ENCODE data around the gene RPL13A.
"Not testable (repeated sequence)": the region's sequence is repeated elsewhere in the genome, so short reads cannot be mapped to it uniquely, and the experiment has no call there.

Gene RPL13A

DNA sequence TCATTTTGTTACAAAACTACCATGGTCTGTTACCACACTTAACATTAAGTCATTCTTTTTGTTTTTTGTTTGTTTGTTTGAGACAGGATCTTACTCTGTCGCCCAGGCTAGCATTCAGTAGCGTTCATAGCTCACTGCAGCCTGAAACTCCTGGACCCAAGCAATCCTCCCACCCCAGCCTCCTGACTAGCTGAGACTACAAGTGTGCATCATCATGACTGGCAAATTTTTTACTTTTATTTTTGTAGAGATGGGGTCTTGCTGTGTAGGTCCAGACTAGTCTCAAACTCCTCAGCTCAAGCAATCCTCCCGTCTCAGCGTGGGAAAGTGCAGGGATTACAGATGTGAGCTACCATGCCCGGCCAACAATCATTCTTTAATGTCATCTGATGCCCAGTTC, 31.1 kb upstream of the RPL13A start:
- no peak for DNase-seq (ENCODE audit: low read depth in 2 of 2)

DNA sequence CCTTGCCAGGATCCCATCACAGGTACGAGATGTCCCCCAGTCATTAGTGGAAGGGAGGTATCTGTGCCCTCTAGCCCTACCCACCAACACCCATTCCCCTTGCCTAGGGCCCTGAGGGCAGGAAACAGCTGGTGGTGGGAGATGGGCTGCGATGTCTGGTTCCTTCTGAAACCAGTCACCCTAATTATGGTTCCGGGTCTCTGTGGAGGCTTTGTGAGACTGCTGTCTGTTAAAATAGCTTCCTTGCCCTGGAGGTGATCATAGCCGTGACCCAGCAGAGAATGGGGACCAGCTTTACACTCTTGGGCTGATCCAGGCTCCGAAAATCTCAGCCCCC, 28.9 kb upstream of the RPL13A start:
- DNase-seq (ENCODE audit: low read depth in 2 of 2): no peak

DNA sequence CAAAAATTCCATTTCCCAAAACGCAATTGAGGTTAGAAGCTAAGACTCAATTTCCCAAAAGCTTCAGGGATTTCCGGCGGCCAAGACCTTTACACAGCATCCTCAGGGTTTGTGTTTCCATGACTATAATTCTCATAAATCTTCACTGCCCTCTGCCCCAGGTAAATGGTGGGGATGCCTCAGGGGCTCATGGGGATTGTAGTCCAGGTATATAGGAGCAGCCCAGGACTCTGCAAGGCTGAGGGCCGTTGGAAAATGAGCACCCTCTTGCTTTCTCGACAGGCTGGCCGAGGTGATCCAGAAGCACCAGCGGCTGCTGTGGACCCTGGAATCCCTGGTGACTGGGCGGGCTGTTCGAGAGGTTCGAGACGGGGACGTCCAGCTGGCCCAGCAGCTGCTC, 28.0 kb upstream of the RPL13A start:
- DNase-seq (ENCODE audit: low read depth in 2 of 2): no peak

DNA sequence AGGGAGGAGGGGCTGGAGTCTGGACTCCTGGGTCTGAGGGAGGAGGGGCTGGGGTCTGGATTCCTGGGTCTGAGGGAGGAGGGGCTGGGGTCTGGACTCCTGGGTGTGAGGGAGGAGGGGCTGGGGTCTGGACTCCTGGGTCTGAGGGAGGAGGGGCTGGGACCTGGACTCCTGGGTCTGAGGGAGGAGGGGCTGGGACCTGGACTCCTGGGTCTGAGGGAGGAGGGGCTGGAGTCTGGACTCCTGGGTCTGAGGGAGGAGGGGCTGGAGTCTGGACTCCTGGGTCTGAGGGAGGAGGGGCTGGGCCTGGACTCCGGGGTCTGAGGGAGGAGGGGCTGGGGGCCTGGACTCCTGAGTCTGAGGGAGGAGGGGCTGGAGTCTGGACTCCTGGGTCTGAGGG, 26.3 kb upstream of the RPL13A start:
- DNase-seq (ENCODE audit: low read depth in 2 of 2): not testable (repeated sequence)

DNA sequence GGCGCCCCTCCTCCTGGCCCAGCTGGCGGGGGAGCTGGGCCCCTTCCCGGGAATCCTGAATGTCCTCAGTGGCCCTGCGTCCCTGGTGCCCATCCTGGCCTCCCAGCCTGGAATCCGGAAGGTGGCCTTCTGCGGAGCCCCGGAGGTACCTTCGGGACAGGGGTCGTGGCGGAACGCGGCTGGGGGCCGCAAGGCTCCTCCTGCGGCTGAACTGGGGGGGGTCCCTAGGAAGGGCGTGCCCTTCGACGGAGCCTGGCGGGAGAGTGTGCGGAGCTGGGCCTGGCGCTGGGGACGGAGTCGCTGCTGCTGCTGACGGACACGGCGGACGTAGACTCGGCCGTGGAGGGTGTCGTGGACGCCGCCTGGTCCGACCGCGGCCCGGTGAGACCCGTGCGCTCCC, 25.8 kb upstream of the RPL13A start:
- no peak for DNase-seq (ENCODE audit: low read depth in 2 of 2)

DNA sequence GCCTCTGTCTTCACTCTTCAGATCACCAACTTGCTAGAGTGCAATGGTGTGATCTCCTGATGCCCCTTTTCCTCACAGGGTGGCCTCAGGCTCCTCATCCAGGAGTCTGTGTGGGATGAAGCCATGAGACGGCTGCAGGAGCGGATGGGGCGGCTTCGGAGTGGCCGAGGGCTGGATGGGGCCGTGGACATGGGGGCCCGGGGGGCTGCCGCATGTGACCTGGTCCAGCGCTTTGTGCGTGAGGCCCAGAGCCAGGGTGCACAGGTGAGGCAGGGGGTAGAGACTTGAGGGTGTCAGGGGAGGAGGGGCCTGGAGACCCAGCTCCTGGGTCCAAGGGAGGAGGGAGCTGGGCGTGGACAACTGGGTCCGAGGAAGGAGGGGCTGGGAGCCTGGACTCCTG, 24.9 kb upstream of the RPL13A start:
- DNase-seq (ENCODE audit: low read depth in 2 of 2): no peak

DNA sequence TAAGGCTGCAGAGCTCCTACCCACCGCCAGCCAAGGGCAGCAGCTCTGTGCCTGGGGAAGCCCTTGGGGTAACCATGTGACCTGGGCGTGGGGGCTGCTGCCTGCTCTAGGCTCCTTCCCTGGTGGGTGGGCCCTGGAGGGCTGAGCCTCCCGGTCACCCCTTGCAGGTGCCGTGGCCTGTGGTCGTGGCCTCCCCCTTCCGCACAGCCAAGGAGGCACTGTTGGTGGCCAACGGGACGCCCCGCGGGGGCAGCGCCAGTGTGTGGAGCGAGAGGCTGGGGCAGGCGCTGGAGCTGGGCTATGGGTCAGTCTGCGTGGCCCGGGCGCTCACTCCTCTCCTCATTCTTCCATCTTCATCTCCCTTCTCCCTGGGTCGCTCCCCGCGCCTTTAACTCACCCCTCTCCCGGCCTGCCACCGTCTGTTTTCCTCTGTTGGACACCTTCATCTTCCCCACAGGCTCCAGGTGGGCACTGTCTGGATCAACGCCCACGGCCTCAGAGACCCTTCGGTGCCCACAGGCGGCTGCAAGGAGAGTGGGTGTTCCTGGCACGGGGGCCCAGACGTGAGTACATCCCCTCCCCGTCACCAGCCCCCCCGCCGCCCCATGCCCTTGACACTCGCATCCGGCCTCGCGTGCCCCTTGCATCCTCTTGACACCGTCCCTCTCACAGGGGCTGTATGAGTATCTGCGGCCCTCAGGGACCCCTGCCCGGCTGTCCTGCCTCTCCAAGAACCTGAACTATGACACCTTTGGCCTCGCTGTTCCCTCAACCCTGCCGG, 23.3 kb upstream of the RPL13A start:
- no peak for DNase-seq (ENCODE audit: low read depth in 2 of 2)

DNA sequence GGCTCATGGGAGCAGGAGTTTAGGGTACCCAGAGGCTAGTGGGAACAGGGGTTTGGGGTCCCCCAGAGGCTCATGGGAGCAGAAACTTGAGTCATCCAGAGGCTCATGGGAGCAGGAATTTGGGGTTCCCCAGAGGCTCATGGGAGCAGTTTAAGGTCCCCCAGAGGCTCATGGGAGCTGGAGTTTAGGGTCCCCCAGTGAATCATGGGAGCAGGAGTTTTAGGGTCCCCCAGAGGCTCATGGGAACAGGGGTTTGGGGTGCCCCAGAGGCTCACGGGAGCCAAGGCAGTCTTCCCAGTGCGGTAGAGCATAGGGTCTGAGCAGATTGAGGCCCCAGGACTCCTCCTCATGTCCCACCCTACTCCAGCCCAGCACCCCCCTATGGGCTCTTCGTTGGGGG, 22.0 kb upstream of the RPL13A start:
- DNase-seq (ENCODE audit: low read depth in 2 of 2): no peak

DNA sequence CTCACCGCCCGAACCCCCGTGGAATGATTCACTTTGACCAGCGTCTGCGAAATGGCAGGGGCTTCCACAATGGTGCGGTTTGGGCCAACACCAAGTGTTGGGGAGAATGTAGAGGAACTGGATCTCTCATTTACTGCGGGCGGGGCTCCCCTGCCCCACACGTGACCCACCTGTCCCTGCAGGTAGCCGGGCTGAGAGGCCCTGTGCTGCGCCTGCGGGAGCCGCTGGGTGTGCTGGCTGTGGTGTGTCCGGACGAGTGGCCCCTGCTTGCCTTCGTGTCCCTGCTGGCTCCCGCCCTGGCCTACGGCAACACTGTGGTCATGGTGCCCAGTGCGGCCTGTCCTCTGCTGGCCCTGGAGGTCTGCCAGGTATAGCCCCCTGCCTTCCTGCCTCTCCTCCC, 19.2 kb upstream of the RPL13A start:
- no peak for DNase-seq (ENCODE audit: low read depth in 2 of 2)

DNA sequence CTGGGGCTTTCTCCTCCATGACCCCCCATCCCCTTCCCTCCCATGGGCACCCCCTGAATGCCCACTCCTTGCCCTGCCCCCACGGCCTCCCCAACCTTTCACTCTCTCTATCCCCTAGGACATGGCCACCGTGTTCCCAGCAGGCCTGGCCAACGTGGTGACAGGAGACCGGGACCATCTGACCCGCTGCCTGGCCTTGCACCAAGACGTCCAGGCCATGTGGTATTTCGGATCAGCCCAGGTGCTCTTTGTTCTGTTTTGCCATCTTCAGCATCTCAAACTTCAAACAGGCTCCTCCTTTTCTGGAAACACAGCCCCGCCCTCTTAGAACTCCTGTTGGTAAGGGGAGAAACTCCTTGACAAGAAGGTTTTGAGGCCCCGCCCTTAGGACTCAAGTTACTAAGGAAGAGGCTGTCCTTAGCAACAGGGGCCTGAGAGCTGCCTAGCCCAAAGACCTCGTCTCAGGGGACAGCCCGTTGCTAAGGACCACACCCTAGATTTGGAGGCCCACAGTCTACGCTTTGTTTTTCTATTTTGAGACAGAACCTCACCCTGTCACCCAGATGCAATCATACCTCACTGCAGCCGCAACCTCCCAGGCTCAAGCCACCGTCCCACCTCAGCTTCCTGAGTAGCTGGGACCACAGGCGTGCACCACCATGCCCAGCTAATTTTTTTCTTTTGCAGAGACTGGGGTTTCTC, 18.5 kb upstream of the RPL13A start:
- peak; percentile 60 to 63 for DNase-seq (ENCODE audit: low read depth in 2 of 2)

DNA sequence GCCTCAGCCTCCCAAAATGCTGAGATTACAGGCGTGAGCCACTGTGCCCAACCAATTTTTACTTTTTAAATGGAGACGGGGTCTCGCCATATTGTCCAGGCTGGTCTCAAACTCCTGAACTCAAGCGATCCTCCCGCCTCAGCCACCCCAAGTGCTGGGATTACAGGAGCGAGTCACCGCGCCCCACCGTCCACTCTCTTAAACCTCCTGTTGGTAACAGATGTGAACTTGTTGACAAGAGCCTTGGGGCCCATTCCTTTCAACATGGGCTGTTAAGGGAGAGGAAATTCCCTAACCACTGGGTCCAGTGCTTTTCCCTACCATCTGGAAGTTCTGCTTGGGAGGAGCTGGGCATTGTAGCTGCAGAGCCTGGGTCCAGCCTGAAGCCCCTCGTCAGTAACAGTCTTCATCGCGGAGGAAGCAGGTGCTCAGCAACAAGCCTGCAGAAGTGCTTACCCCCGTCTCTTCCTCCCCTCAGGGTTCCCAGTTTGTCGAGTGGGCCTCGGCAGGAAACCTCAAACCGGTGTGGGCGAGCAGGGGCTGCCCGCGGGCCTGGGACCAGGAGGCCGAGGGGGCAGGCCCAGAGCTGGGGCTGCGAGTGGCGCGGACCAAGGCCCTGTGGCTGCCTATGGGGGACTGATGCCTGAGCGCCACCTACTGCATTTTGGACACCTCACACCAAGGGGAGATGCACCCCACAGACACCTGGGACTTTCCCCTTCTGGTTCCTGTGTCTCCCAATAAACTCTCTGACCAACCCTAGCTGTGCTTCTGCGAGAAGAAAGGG, 17.4 kb upstream of the RPL13A start:
- peak; percentile 60 to 82 for DNase-seq (ENCODE audit: low read depth in 2 of 2)

DNA sequence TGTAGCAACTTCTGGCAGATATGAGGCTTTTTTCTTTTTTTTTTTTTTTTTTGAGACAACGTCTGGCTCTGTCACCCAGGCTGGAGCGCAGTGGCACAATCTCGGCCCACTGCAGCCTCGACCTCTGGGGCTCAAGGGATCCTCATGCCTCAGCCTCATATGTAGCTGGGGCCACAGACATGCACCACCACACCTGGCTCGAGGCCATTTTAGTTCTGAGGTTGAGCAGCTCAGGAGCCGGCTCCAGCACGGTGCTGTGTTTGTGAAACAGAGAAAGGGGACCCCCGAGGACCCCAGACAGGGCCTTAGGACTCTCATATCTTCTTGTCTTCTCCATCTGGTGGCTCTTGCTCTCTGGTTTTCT, 16.8 kb upstream of the RPL13A start:
- DNase-seq (ENCODE audit: low read depth in 2 of 2): no peak

DNA sequence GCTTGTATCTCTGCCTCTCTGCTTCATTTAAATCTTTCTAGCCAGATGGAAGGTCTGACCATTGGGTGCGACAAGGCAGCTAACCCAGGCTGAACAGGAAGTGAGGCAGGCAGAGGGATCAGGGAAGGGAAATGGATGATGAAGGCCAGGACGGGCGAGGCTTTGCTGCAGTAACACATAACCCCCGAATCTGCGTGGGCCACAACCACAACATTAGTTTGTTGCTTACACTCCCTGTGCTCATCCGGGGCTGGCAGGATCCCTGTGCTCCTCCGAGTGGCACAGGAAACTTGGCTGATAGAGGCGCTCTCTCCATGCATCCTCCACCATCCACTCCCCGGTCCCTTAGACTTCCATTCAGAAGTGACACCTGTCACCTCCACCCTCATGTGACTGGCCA, 14.5 kb upstream of the RPL13A start:
- DNase-seq (ENCODE audit: low read depth in 2 of 2): no peak

DNA sequence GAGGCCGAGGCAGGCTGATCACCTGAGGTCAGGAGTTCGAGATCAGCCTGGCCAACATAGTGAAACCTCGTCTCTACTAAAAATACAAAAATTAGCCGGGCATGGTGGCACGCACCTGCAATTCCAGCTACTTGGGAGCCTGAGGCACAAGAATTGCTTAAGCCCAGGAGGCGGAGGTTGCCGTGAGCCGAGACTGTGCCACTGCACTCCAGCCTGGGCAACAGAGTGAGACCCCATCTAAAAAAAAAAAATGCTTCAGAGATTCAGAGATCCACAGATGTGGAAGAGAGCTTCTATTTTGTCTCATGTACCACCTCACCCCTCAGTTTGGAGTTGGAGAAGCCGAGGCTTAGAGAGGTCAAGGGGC, 13.9 kb upstream of the RPL13A start:
- not testable (repeated sequence) for DNase-seq (ENCODE audit: low read depth in 2 of 2)

DNA sequence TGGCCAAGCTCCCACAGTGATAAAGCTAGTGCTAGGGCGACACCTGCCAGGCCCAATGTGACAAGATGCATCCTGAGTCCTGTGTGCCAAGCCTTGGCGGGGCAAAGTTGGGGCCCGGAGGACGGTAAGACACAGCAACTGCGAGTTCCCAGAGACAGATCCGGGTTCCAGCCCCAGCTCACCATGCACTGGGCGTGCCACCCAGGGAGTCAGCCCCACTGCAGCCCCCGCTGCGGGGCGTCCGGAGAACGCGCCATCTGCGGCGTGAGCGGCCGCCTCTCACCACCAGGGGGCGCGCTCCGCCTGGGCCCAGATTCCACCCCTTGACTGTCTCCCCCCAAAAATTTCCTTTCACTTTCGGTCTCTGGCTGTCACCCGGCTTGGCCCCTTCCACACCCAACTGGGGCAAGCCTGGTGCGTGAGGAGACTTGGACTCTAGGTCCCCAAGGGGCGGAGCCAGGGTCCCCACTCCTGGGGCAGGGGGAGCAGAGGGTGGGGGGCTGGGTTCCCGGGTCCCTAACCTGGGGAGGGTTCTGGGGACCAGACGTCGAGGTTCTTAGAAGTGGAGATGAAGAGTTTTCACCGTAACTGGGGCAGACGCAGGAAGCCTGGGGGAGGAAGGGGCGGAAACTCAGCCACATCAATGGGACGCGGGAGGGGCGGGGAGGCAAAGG, 13.4 kb upstream of the RPL13A start, which contains the start of gene FLT3LG:
Gene FLT3LG (plus strand): TSS at position 348 of the 674 bp plus-strand sequence. CDS start 425 bp downstream, outside the sequence.
- peak; percentile 87 to 90 for DNase-seq (ENCODE audit: low read depth in 2 of 2)

DNA sequence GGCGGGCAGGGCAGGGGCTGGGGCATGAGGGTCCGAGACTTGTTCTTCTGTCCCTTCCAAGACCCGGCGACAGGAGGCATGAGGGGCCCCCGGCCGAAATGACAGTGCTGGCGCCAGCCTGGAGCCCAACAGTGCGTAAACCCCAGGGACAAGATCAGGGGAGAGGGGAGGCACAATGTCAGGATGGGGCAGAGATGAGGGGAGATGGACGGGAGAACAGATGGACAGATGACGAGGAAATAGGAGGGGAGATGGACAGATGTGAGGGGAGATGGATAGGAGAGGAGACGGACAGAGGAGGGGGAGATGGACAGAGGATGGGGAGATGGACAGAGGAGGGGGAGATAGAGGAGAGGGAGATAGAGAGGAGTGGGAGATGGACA, 12.9 kb upstream of the RPL13A start:
- DNase-seq (ENCODE audit: low read depth in 2 of 2): no peak

DNA sequence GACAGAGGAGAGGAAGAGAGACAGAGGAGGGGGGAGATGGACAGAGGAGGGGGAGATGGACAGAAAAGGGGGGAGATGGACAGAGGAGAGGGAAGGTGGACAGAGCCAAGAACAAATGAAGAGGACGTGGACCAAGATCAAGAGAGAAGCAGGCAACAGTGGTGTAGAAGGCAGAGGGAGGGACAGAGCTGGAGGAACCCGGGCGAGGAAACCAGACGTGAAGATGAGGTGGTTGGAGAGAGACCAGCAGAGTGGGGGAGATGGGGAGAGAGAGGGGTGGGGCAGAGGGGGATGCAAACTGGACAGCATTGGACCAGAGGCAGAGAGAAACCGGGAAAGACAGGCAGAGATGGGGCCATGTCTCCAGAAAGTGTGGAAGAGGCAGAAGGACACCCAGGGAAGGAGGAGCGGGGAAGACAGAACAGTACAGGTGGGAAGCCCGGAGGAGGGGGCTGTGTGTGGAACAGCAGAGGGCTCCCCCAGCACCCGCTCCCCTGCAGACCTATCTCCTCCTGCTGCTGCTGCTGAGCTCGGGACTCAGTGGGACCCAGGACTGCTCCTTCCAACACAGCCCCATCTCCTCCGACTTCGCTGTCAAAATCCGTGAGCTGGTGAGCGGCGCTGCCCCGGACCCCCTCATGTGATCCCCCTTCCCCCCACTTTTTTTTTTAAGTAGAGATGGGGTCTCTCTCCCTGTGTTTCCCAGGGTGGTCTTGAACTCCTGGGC, 12.1 kb upstream of the RPL13A start:
- no peak for DNase-seq (ENCODE audit: low read depth in 2 of 2)

DNA sequence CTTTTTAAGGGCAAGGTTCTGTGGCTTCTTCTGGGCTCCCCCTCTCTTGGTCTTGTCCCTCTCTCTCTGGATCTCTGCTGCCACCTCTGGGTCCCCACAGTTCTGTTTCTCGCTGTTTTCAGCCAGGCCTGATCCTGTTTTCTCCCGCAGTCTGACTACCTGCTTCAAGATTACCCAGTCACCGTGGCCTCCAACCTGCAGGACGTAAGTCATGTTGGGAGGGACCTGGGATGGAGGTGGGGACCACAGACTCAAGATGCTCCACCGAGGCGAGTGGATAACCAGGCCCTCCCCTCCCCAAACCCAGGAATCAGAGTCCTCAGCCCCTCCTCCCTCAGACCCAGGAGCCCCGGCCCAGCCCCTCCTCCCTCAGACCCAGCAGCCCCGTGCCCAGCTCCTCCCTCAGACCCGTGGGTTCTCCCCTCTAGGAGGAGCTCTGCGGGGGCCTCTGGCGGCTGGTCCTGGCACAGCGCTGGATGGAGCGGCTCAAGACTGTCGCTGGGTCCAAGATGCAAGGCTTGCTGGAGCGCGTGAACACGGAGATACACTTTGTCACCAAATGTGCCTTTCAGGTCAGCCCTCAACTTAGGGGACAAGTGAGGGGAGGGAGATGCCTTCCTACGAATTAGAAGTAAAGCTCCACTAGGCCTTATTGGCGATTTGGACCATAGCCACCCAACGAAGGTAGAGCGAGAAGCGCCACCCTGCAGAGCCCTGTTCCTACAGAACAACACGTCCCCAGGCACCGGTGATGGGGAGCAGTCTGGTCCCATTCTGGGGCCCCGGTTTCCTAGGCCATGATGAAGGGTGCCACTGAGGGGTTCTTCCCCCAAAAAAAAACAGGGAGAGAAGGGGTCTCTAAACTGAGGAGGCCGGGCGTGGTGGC, 11.2 kb upstream of the RPL13A start:
- no peak for DNase-seq (ENCODE audit: low read depth in 2 of 2)

DNA sequence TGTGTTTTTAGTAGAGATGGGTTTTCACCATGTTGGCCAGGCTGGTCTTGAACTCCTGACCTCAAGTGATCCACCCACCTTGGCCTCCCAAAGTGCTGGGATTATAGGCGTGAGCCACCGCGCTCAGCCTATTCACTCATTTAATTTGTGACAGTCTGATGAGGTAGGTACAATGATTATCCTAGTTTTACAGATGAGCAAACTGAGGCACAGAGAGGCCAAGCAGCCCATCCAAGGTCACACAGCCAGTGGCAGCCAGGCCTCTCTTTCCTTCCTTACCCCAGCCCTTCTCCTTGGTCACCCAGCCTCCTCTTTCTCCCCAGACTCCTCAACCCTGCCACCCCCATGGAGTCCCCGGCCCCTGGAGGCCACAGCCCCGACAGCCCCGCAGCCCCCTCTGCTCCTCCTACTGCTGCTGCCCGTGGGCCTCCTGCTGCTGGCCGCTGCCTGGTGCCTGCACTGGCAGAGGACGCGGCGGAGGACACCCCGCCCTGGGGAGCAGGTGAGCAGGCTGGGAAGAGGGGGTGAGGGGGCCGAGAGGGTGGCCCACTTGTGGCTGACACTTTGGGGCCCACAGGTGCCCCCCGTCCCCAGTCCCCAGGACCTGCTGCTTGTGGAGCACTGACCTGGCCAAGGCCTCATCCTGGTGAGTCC, 7.3 kb upstream of the RPL13A start:
- DNase-seq (ENCODE audit: low read depth in 2 of 2): no peak
